Stromal cell of bone marrow (primary cell): Measurements from ENCODE around the gene CLEC16A.
"Not testable (repeated sequence)": the region's sequence is repeated elsewhere in the genome, so short reads cannot be mapped to it uniquely, and the experiment has no call there.

Experiments
- DNase-seq: peaks from one replicate; pipeline ENCODE4 v3.0.0-alpha.2; 2012; ENCODE audit warnings: low read depth

The CLEC16A gene

DNA sequence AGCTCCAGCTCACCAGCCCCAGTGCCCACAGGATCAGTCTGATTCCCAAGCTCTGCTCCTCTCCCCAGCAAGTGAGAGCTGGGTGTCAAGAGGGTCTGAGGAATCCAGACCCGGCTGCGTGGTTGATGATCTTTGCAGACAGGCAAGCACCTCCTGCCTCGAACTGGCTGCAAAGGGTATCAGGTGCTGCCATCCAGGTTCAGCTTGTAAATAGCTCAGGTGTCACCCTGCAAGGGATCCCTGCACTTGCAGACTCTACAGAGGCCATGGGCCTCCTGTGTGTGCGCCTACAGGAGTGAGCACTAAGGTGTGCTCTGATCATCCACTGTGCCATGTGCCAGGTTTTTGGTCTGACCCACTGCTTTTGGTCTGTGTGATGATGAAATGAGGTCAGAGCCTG lies 18.3 kb upstream of the CLEC16A start:
- DNase-seq, result no peak

GRCh38 chr16:10926867-10927266 lies 17.5 kb upstream of the CLEC16A start:
- DNase-seq, result no peak

GRCh38 chr16:10927497-10928112 lies 16.8 kb upstream of the CLEC16A start:
- DNase-seq, result no peak

DNA sequence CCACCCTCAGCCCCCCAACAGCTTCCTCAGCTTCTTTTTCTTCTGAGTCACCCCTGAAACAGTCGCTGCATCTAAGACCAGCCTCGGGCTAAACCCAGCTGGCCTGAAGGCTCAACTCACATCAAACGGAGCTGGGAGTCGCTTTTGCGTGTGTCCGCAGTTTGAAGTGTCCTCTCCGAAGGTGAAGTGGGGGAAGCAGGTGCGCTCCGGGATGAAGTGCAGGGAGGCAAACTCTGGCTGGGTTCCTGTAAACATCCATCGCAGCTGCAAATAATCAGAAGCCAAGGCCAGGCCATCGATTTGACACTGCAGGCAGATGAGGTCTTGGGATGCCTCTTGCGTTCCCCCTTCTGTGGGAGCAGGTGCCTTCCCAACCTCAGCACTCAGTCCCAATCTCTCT lies 15.3 kb upstream of the CLEC16A start:
- DNase-seq, result not testable (repeated sequence)

GRCh38 chr16:10929853-10930754 lies 14.3 kb upstream of the CLEC16A start:
- DNase-seq, result no peak

DNA sequence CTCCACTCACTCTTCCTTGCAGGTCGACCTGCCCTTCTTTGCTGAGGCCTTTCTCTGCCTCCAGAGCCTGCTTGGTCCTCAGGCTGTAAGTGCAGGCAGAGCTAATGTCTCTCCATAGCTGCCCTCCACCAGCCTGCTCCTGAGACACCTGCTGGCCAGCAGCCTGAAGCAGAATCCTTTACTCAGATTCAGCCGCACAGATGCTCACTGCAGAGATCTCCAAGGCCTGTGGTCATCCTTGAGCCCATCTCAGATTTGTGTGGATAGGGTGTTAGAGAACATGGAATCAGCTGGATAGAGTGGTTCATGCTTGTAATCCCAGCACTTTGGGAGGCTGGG lies 13.6 kb upstream of the CLEC16A start:
- DNase-seq, result no peak

GRCh38 chr16:10931134-10931533 lies 13.2 kb upstream of the CLEC16A start:
- DNase-seq, result no peak

GRCh38 chr16:10931977-10932632 lies 12.3 kb upstream of the CLEC16A start:
- no peak for DNase-seq

DNA sequence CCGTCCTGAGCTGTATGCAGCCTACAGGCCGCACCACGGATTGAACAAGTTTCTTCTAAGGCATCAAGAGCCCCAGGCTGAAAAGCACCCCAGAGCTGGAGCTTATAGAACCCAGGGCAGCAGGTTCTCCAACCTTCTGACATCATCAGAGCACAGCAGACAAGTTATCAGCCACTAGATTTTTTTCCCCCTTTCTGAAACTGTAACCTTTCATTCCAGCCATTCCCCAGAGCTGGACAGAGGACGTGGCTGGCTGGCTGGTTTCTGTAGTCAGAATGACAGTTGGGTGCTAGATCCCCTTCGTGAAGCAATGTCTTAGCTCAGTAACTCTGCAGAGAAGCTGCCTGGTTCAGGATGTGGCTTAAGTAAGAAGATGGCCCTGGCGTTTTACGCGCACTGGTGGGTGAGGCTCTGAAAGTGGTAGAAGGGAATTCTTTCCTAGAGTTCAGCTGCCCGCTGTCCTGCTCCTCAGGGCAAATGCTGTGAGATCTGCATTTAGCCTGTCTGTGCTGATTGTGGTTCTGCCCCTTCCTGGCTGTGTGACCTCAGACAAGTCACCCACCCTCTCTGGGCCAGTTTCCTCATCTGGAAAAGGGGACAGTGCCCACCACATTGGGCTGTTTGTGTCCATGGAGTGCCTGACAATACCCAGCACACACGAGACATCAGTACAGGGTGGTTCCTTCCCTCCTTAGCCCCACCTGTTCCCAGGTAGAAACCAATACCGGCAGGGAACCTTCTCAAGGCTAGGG lies 11.2 kb upstream of the CLEC16A start:
- DNase-seq, result no peak

DNA sequence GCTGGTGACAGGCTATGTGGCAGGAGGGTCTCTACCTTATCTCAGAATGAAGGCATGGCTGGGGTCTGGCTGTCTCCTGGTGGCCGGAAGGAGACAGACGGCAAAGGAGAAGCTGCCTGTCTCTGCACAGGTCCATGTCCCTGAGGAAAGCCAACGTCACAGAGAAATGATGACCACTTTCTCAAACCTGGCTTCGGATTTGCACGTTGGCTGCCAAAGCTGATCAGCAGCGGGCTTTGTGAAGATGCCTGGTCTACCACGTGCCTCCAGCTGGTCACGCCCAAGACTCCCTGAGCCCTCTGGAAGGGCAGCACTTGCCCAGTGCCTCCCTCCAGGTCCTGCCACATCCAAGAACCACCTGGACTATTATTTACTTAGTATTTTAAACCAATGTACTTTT lies 10.5 kb upstream of the CLEC16A start:
- DNase-seq, result no peak

GRCh38 chr16:10934325-10935107 lies 9.8 kb upstream of the CLEC16A start:
- no peak for DNase-seq

GRCh38 chr16:10935226-10935915 lies 9.0 kb upstream of the CLEC16A start:
- DNase-seq, result no peak

DNA sequence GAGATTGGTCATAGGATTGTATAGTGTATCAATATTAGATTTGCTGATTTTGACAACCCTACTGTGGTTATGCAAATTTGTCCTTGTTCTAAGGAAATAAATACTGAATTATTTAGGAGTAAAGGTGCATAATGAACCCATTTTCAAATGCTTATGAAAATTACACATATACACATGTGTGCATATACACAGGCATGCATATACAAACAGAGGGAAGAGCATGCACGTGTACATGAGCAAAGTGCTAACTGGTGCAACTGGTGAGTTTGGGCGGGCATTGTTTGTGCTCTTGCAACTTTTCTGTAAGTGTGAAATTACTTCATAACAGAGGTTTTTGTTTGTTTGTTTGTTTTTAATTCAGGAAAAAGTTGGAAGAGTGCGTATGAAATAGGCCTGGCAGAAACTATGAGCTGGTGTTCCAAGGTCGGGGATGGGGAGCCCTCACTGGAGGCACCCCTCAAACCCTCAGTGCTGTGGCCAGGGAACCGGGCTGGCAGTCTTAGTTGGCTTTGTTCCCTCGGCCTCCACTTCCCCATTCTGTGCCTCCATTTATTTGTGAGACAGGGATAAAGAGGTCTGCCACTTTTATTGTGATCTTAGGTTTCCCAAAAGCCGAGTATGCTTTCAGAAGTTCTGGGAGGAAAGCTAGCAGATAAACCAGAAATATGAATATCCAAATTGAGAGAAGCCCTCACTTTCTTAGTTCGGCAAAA lies 7.9 kb upstream of the CLEC16A start:
- no peak for DNase-seq

DNA sequence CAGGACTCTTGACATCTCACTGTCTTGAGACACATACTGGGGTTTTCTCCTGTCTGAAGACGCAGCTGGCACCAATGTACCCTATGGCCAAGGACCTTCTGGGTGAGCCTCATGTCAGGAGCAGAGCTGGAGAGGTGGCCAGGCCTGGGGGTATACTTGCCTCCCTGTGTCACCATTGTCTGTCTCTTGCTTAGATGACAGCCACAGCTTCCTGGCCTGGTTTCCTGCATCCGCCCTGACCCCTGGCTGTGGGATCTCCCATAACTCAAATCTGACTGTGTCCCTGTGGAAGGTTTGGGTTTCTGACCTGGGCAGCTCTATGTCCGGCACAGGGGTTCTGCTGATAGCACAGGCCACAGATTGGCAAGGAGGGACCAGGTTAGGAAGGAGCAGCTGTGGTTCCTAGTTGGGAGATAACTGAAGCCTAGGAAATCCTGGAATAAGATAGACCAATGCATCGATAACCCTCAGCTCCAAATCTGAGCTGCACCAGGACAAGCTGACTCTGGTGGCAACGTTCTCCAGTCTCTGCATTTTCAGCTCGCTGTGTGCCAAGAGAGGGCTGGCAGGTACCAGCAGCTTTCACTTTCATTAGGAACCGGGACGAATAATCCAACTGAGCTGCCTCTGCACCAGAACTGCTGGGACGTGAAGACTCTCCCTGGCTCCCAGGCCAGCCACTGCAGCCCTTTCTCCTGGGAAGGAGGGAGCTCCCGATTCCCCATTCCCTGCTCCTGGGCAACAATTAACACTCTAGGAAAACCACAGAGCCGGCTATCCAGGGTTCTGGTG lies 7.1 kb upstream of the CLEC16A start:
- no peak for DNase-seq

GRCh38 chr16:10938321-10938720 lies 6.0 kb upstream of the CLEC16A start:
- DNase-seq, result no peak

GRCh38 chr16:10938796-10939648 lies 5.3 kb upstream of the CLEC16A start:
- DNase-seq, result no peak

DNA sequence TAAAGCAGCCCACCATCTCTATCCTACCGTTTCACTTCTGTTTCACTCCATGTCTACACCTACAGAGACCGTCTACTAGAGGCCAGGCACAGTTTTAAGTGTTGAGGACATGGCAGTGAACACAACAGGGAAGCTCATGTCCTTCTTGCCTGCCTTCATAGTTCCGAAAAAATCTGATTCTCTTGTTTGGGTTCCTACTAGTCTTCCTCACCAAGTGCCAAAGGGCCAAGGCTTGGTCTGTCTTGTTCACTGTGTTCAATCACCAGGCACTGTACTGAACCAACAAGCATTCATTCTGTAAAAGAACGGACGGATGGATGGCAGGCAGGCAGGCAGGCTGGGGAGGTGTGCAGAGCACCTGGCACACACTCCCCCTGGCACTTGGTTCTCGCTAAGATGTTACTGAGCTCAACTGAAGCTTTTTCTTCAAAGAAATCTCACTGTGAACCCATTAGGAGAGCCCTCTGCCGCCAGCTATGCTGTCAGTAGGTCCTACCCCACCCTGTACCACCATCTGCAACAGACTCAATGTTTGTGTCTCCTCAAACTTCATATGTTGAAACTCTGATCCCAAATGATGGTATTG lies 4.6 kb upstream of the CLEC16A start:
- no peak for DNase-seq

DNA sequence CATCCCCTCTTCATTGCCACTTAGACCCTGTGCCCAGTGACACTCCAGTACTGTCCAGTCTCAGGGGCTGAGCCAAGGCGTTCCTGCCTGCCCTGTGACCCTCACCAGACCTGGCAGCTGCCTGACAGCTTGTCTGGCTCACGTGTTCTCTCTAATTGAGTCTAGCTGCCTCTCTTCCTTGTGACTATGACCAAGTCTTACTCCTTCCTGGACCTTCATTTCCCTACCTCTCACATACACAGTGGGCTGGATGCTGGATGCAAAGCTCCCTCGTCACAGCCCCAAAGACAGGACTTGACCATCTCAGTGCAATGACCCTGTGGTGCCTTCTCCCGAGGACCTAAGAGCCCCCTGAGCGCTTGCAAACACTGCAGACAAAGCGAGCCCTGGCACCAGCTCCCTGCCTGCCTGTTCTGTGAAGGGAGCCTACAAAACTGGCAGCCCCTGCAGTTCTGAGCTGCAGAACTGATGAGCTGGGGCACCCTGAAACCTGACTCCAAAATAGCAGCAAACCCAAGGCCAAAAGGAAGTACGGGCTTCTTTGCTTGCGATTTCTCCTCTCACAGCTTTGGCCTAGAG lies 3.8 kb upstream of the CLEC16A start:
- no peak for DNase-seq
